Lung (tissue), 12 donors: ENCODE measurements around the gene STAT3. TPM values are rescaled to one million over a fixed set of nuclear protein-coding genes. Genes with fewer than 3 reads are reported as not detected.

ENCODE experiments used
- ATAC-seq: fragments of 200-7000 bp; cut with Tn5 transposase; one replicate; pipeline ENCODE4 v1.9.1; 2020; ENCODE audit warnings: moderate number of reproducible peaks; ENCODE audit not compliant: insufficient read depth, low FRiP score
- DNase-seq, 3 donors: peaks; one replicate each; pipeline ENCODE4 v3.0.0-alpha.2; 2013 to 2017
- H3K27ac ChIP-seq, 2 donors: one replicate each; pipeline ENCODE4 v1.5.1; 2013; ENCODE audit warnings: mild to moderate bottlenecking in 2 of 2, moderate library complexity in 2 of 2, control low read depth in 1 of 2, inconsistent platforms in 1 of 2, low read depth in 1 of 2, low read length in 1 of 2
- H3K27me3 ChIP-seq, 3 donors: one replicate each; pipeline ENCODE4 v1.5.1; 2013; ENCODE audit warnings: low read length in 2 of 3; ENCODE audit not compliant: control insufficient read depth in 3 of 3, insufficient read depth in 3 of 3
- H3K36me3 ChIP-seq, 4 donors: one replicate each; pipeline ENCODE4 v1.5.1; 2013; ENCODE audit warnings: low read length in 4 of 4, mild to moderate bottlenecking in 1 of 4, moderate library complexity in 1 of 4; ENCODE audit not compliant: control insufficient read depth in 4 of 4, insufficient read depth in 4 of 4
- H3K4me1 ChIP-seq, 5 donors: one replicate each; pipeline ENCODE4 v1.5.1; 2013; ENCODE audit warnings: low read length in 5 of 5, mild to moderate bottlenecking in 2 of 5, moderate library complexity in 1 of 5; ENCODE audit not compliant: control insufficient read depth in 5 of 5, insufficient read depth in 5 of 5
- H3K4me3 ChIP-seq: one replicate; pipeline ENCODE4 v1.5.1; 2013; ENCODE audit warnings: mild to moderate bottlenecking, control low read depth, moderate library complexity
- H3K9ac ChIP-seq, 2 donors: one replicate each; pipeline ENCODE4 v1.5.1; 2013; ENCODE audit warnings: low read length in 2 of 2, control low read depth in 1 of 2; ENCODE audit not compliant: insufficient read depth in 1 of 2
- H3K9me3 ChIP-seq, 4 donors: one replicate each; pipeline ENCODE4 v1.5.1; 2013; ENCODE audit warnings: low read length in 3 of 4, mild to moderate bottlenecking in 1 of 4, moderate library complexity in 1 of 4; ENCODE audit not compliant: control insufficient read depth in 4 of 4, insufficient read depth in 3 of 4
- WGBS, 2 donors: extraction: QIAGEN DNeasy Blood & Tissue Kit; methylation state at CpG; one replicate each; pipeline ENCODE4 v1.1.7; 2013; 5-methylcytosine and 5-hydroxymethylcytosine counted together
- polyA plus RNA-seq, 2 donors: library from polyadenylated mRNA; stranded (reverse); fragments of 200-250 nt; gene quantifications; one replicate each; pipeline ENCODE4 v1.2.1, GENCODE V29; 2013
- total RNA-seq, 2 donors: library from RNA; depleted of rRNA in 1 of 2; stranded (reverse); fragments of >200 nt in 1 of 2; gene quantifications; one replicate each; pipeline ENCODE4 v1.2.1, GENCODE V29; 2014 to 2021
- TF ChIP-seq, protein P1 (sequence below): IDR thresholded peaks from 2 replicates; pipeline ENCODE4 v1.5.1; 2012; ENCODE audit warnings: mild to moderate bottlenecking; ENCODE audit errors: control extremely low read depth, extremely low read depth
- donor health status: control.
- donor health status: control.
- donor health status: Bipolar disorder and iron deficiency.
- donor health status: healthy.
- donor health status: DM: yes; HTN: yes; CAD: no.

Gene STAT3
- total and polyA plus RNA-seq, 4 donors, result 69.9 to 297 (median 239) TPM

GRCh38 chr17:42358434-42358833 is 29.8 kb downstream of the STAT3 start:
- no peak overlapping the region for H3K27ac ChIP-seq
- TF ChIP-seq, protein P1, sequence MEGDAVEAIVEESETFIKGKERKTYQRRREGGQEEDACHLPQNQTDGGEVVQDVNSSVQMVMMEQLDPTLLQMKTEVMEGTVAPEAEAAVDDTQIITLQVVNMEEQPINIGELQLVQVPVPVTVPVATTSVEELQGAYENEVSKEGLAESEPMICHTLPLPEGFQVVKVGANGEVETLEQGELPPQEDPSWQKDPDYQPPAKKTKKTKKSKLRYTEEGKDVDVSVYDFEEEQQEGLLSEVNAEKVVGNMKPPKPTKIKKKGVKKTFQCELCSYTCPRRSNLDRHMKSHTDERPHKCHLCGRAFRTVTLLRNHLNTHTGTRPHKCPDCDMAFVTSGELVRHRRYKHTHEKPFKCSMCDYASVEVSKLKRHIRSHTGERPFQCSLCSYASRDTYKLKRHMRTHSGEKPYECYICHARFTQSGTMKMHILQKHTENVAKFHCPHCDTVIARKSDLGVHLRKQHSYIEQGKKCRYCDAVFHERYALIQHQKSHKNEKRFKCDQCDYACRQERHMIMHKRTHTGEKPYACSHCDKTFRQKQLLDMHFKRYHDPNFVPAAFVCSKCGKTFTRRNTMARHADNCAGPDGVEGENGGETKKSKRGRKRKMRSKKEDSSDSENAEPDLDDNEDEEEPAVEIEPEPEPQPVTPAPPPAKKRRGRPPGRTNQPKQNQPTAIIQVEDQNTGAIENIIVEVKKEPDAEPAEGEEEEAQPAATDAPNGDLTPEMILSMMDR, result no peak
- DNase-seq, result no peak
- H3K9me3 ChIP-seq, result no peaks in the 10 kb centered on the region
- peaks cover 0 to 44% (median 0%) of the 10 kb centered on the region in 5 donors for H3K4me1 ChIP-seq
- no peaks in the 10 kb centered on the region for H3K27me3 ChIP-seq
- peaks cover 0 to 5% (median 2%) of the 10 kb centered on the region in 4 donors for H3K36me3 ChIP-seq
- H3K9ac ChIP-seq, result no peak overlapping the region
- H3K4me3 ChIP-seq, result no peak overlapping the region
- ATAC-seq, result no peak
- WGBS, 2 donors, result 61 to 76% methylated on average over 1 of the region's 1 CpG

DNA sequence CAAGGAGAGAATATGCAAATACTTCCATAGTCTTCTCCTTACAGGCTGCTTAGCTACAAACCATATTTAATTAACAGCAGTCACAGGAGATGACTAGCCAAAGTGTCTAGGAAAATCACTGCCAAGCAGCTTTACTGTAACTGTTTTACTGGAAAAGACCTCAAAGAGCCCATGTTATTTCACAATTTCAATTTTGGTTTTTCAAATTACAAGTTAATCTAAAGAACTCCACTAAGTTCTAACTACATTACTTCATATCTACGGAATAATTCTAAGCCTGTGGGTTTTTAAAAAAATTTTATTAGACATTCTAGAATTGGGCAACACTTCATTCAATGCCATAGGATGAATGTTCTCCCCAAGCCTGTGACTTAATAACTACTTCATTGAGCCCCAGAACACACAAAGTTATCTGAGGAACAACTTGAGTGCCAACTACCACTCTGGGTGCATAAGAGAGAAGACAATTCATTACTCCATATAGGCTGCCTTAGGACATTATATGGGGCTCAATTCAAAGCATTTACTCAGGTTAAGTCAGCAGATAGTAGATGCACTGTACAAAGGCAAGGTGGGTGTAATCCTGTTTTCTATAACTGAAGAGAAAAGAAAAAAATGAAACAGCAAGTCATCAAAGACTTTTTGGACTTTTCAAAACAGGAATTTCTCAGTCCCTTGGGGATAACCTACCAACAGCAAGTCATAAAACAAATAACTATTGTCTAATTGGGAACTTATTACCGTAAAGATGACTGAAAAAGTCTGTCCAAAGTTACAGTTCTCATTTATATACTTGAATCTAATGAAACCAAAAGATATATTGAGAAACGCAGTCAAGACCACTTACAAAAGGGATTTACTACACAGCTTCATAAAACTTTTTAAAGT is 33.0 kb downstream of the STAT3 start:
- no peaks in the 10 kb centered on the region for H3K9me3 ChIP-seq
- no peak for ATAC-seq
- H3K9ac ChIP-seq, result no peak overlapping the region
- TF ChIP-seq, protein P1, result no peak
- 62 to 63% methylated on average over 3 of the region's 3 CpGs for WGBS, 2 donors
- H3K27me3 ChIP-seq, result no peaks in the 10 kb centered on the region
- peak in 1 of 3 donors; percentile 20 for DNase-seq
- no peak overlapping the region for H3K4me3 ChIP-seq
- peaks cover 0 to 5% (median 2%) of the 10 kb centered on the region in 4 donors for H3K36me3 ChIP-seq
- no peak overlapping the region for H3K27ac ChIP-seq
- peaks cover 0 to 18% (median 0%) of the 10 kb centered on the region in 5 donors for H3K4me1 ChIP-seq

DNA sequence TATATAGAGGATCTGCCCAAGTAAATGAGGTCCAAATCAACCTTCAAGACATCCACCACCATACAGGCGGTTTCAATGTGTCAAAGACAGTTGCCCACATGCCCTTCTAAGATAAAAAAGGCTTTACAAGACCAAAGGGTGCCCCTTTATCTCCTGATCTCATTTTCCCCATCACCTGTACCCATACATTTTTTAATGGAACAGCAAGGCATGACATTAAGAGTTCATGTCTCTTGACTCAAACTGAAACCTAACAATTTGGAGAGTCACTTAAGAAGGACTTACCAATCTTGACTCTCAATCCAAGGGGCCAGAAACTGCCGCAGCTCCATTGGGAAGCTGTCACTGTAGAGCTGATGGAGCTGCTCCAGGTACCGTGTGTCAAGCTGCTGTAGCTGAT is 40.1 kb downstream of the STAT3 start:
- H3K4me3 ChIP-seq, result no peak overlapping the region
- ATAC-seq (no peak), DNase-seq (no peak)
- peaks cover 11 to 20% (median 16%) of the 10 kb centered on the region in 4 donors for H3K36me3 ChIP-seq
- peaks cover 0 to 20% (median 0%) of the 10 kb centered on the region in 5 donors for H3K4me1 ChIP-seq
- WGBS, 2 donors, result 85 to 88% methylated on average over 3 of the region's 3 CpGs
- H3K27me3 ChIP-seq, result no peaks in the 10 kb centered on the region
- no peak overlapping the region for H3K9ac ChIP-seq
- TF ChIP-seq, protein P1, result no peak
- no peaks in the 10 kb centered on the region for H3K9me3 ChIP-seq
- H3K27ac ChIP-seq, result no peak overlapping the region
